CD4-positive, CD25-positive, alpha-beta regulatory T cell (primary cell): Measurements from ENCODE around the gene SYCE3. TPM values are rescaled to one million over a fixed set of nuclear protein-coding genes. Genes with fewer than 3 reads are reported as not detected.
A peak's percentile ranks its signal among the peaks of the same experiment; 100 is the strongest.

Experiments
- ATAC-seq, 2 donors: fragments of 150-1000 bp; cut with Tn5 transposase; one replicate each; pipeline ENCODE4 v1.10.0; 2021; ENCODE audit warnings: low read depth in 2 of 2, moderate number of reproducible peaks in 2 of 2, moderate library complexity in 1 of 2
- DNase-seq, 3 donors: peaks; one replicate each; pipeline versions ENCODE4 v3.0.0 to v3.0.0-alpha.2; 2012 to 2022; ENCODE audit warnings: mixed read lengths in 1 of 3
- H3K27ac ChIP-seq: one replicate; pipeline ENCODE4 v1.7.0; 2013; ENCODE audit warnings: mild to moderate bottlenecking, low read length; ENCODE audit not compliant: insufficient read depth, poor library complexity, severe bottlenecking
- H3K27me3 ChIP-seq: one replicate; pipeline ENCODE4 v1.7.0; 2013; ENCODE audit warnings: low read length; ENCODE audit not compliant: control insufficient read depth, insufficient read depth
- H3K36me3 ChIP-seq: one replicate; pipeline ENCODE4 v1.7.0; 2013; ENCODE audit warnings: mild to moderate bottlenecking, low read length, moderate library complexity; ENCODE audit not compliant: control insufficient read depth, insufficient read depth
- H3K4me1 ChIP-seq: 2 replicates; pipeline ENCODE4 v1.7.0; 2013; ENCODE audit warnings: mild to moderate bottlenecking, low read length; ENCODE audit not compliant: insufficient read depth, control insufficient read depth, poor library complexity, severe bottlenecking
- H3K4me3 ChIP-seq: one replicate; pipeline ENCODE4 v1.7.0; 2013; ENCODE audit warnings: low read depth, mild to moderate bottlenecking, low read length, moderate library complexity
- H3K9me3 ChIP-seq, 2 experiments: 1 replicate in 1 of 2; 2 replicates in 1 of 2; pipeline ENCODE4 v1.7.0; 2013; ENCODE audit warnings: low read length in 2 of 2, mild to moderate bottlenecking in 1 of 2, moderate library complexity in 1 of 2; ENCODE audit not compliant: control insufficient read depth in 2 of 2
- H3K27ac Mint-ChIP-seq, 3 donors: one replicate each; pipeline ENCODE4 v1.8.0; 2020 to 2022; ENCODE audit warnings: mild to moderate bottlenecking in 3 of 3, mixed read lengths in 3 of 3, moderate library complexity in 2 of 3
- H3K27me3 Mint-ChIP-seq: one replicate; pipeline ENCODE4 v1.8.0; 2022; ENCODE audit warnings: mild to moderate bottlenecking, mixed read lengths
- H3K36me3 Mint-ChIP-seq: one replicate; pipeline ENCODE4 v1.8.0; 2020; ENCODE audit warnings: mixed read lengths
- H3K4me1 Mint-ChIP-seq, 4 donors: one replicate each; pipeline ENCODE4 v1.8.0; 2020 to 2022; ENCODE audit warnings: mixed read lengths in 4 of 4, mild to moderate bottlenecking in 1 of 4
- H3K4me3 Mint-ChIP-seq, 4 donors: one replicate each; pipeline ENCODE4 v1.8.0; 2020 to 2022; ENCODE audit warnings: mild to moderate bottlenecking in 4 of 4, mixed read lengths in 4 of 4, moderate library complexity in 3 of 4
- H3K9me3 Mint-ChIP-seq, 7 donors: one replicate each; pipeline ENCODE4 v1.8.0; 2020 to 2022; ENCODE audit warnings: mixed read lengths in 7 of 7, mild to moderate bottlenecking in 3 of 7, moderate library complexity in 2 of 7
- polyA plus RNA-seq, 4 donors: library from polyadenylated mRNA; unstranded; fragments of 300-500 nt; fragmentation: Illumina TruSeq; gene quantifications; one replicate each; pipeline ENCODE4 v1.2.3, GENCODE V29; 2021
- total RNA-seq: library from RNA; stranded (reverse); gene quantifications from one replicate; pipeline ENCODE4 v1.2.3, GENCODE V29; 2022

Gene SYCE3
- total and polyA plus RNA-seq, 5 donors from 2014 or later, result not detected

GRCh38 chr22:50577697-50577986 lies 14.9 kb upstream of the SYCE3 start:
- DNase-seq (no peak), ATAC-seq (no peak)
- H3K27ac ChIP-seq, result no peak overlapping the region
- peaks cover 0 to 31% (median 9%) of the 10 kb centered on the region in 4 donors for H3K4me1 Mint-ChIP-seq
- H3K4me3 Mint-ChIP-seq, result peak overlapping the region in 1 of 4 donors; percentile 28
- H3K9me3 ChIP-seq, result no peaks in the 10 kb centered on the region
- peaks cover 5% of the 10 kb centered on the region for H3K36me3 Mint-ChIP-seq
- H3K27me3 ChIP-seq, result no peaks in the 10 kb centered on the region
- no peak overlapping the region for H3K4me3 ChIP-seq
- peak overlapping the region in 1 of 3 donors; percentile 8 for H3K27ac Mint-ChIP-seq
- peaks cover 19% of the 10 kb centered on the region for H3K4me1 ChIP-seq
- no peaks in the 10 kb centered on the region for H3K27me3 Mint-ChIP-seq
- H3K9me3 Mint-ChIP-seq, result no peaks in the 10 kb centered on the region
- H3K36me3 ChIP-seq, result peaks cover 19% of the 10 kb centered on the region

GRCh38 chr22:50576806-50577696 lies 14.3 kb upstream of the SYCE3 start:
- Histone ChIP-seq H3K36me3 (peaks cover 20% of the 10 kb centered on the region), H3K4me1 (peaks cover 17% of the 10 kb centered on the region), H3K27me3 (no peaks in the 10 kb centered on the region), H3K27ac (no peak overlapping the region), H3K4me3 (no peak overlapping the region), H3K9me3 (no peaks in the 10 kb centered on the region)
- Mint-ChIP-seq H3K4me1 (peaks cover 0 to 30% (median 8%) of the 10 kb centered on the region in 4 donors), H3K27ac (peak overlapping the region in 1 of 3 donors; percentile 82), H3K27me3 (no peaks in the 10 kb centered on the region), H3K36me3 (peaks cover 9% of the 10 kb centered on the region), H3K9me3 (no peaks in the 10 kb centered on the region), H3K4me3 (peak overlapping the region in 1 of 4 donors; percentile 28)
- ATAC-seq (no peak), DNase-seq (peak in 1 of 3 donors; percentile 18)

- peaks cover 7% of the 10 kb centered on the region for H3K4me1 ChIP-seq
- Mint-ChIP-seq H3K9me3 (no peaks in the 10 kb centered on the region), H3K36me3 (peaks cover 14% of the 10 kb centered on the region), H3K27me3 (no peaks in the 10 kb centered on the region), H3K27ac (peak overlapping the region in 2 of 3 donors; percentile 42 to 66), H3K4me1 (peaks cover 0 to 20% (median 8%) of the 10 kb centered on the region in 4 donors), H3K4me3 (peak overlapping the region in 2 of 4 donors; percentile 64 to 65)
- peaks cover 27% of the 10 kb centered on the region for H3K36me3 ChIP-seq
- no peak overlapping the region for H3K27ac ChIP-seq
- DNase-seq, result no peak
- no peak overlapping the region for H3K4me3 ChIP-seq
- H3K9me3 ChIP-seq, result no peaks in the 10 kb centered on the region
- H3K27me3 ChIP-seq, result no peaks in the 10 kb centered on the region
- no peak for ATAC-seq
Measured at GRCh38 chr22:50576070-50576469, 13.4 kb upstream of the SYCE3 start.

- Mint-ChIP-seq H3K4me1 (peaks cover 0 to 15% (median 6%) of the 10 kb centered on the region in 4 donors), H3K4me3 (peak overlapping the region in 1 of 4 donors; percentile 65), H3K9me3 (no peaks in the 10 kb centered on the region), H3K27ac (no peak overlapping the region), H3K36me3 (peaks cover 19% of the 10 kb centered on the region), H3K27me3 (no peaks in the 10 kb centered on the region)
- DNase-seq, result no peak
- Histone ChIP-seq H3K27ac (no peak overlapping the region), H3K9me3 (no peaks in the 10 kb centered on the region), H3K4me3 (no peak overlapping the region), H3K4me1 (peaks cover 6% of the 10 kb centered on the region), H3K36me3 (peaks cover 30% of the 10 kb centered on the region), H3K27me3 (no peaks in the 10 kb centered on the region)
- ATAC-seq, result no peak
Measured at GRCh38 chr22:50575426-50575941, 12.8 kb upstream of the SYCE3 start.

- no peak overlapping the region for H3K27ac Mint-ChIP-seq
- no peak for DNase-seq
Measured at GRCh38 chr22:50574383-50574755, 11.7 kb upstream of the SYCE3 start.

GRCh38 chr22:50573491-50574382 lies 11.0 kb upstream of the SYCE3 start:
- H3K4me3 Mint-ChIP-seq, result no peak overlapping the region
- peaks cover 36% of the 10 kb centered on the region for H3K36me3 ChIP-seq
- no peaks in the 10 kb centered on the region for H3K27me3 ChIP-seq
- no peak for ATAC-seq
- no peak for DNase-seq
- peaks cover 27% of the 10 kb centered on the region for H3K36me3 Mint-ChIP-seq
- H3K27me3 Mint-ChIP-seq, result no peaks in the 10 kb centered on the region
- H3K4me3 ChIP-seq, result no peak overlapping the region
- peaks cover 0 to 6% (median under 1%) of the 10 kb centered on the region in 4 donors for H3K4me1 Mint-ChIP-seq
- H3K27ac Mint-ChIP-seq, result no peak overlapping the region
- H3K4me1 ChIP-seq, result peaks cover 6% of the 10 kb centered on the region
- no peaks in the 10 kb centered on the region for H3K9me3 ChIP-seq
- H3K27ac ChIP-seq, result no peak overlapping the region
- no peaks in the 10 kb centered on the region for H3K9me3 Mint-ChIP-seq

More at GRCh38 chr22:50574383-50574755, 11.7 kb upstream of the SYCE3 start:
- Histone ChIP-seq H3K36me3 (peaks cover 32% of the 10 kb centered on the region), H3K4me1 (peaks cover 6% of the 10 kb centered on the region), H3K27me3 (no peaks in the 10 kb centered on the region), H3K27ac (no peak overlapping the region), H3K4me3 (no peak overlapping the region), H3K9me3 (no peaks in the 10 kb centered on the region)
- Mint-ChIP-seq H3K4me3 (no peak overlapping the region), H3K27me3 (no peaks in the 10 kb centered on the region), H3K9me3 (no peaks in the 10 kb centered on the region), H3K36me3 (peaks cover 26% of the 10 kb centered on the region), H3K4me1 (peaks cover 0 to 7% (median under 1%) of the 10 kb centered on the region in 4 donors)
- no peak for ATAC-seq

DNA sequence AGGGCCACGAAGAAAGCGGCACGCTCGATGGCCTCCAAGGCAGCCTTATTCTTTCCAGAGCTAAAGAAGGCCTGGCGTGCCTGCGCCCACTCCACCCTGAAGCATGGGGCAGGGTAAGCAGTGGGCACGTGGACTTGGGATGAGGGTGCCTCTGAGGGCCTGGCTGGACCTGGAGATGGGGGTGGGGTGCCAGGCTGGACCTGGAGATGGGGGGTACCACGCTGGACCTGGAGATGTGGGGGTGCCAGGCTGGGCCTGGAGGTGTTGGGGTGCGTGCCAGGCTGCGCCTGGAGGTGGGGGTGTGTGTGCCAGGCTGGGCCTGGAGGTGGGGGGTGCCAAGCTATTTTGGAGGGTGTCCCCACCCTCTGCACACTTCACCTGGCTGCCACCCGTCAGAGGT lies 10.2 kb upstream of the SYCE3 start:
- H3K4me3 ChIP-seq, result no peak overlapping the region
- ATAC-seq (no peak), DNase-seq (no peak)
- Mint-ChIP-seq H3K27me3 (no peaks in the 10 kb centered on the region), H3K4me3 (no peak overlapping the region), H3K36me3 (peaks cover 27% of the 10 kb centered on the region), H3K9me3 (no peaks in the 10 kb centered on the region), H3K4me1 (peaks cover 0 to 6% (median under 1%) of the 10 kb centered on the region in 4 donors), H3K27ac (no peak overlapping the region)
- H3K27ac ChIP-seq, result no peak overlapping the region
- H3K27me3 ChIP-seq, result no peaks in the 10 kb centered on the region
- peaks cover 6% of the 10 kb centered on the region for H3K4me1 ChIP-seq
- peaks cover 39% of the 10 kb centered on the region for H3K36me3 ChIP-seq
- H3K9me3 ChIP-seq, result no peaks in the 10 kb centered on the region
